GM12878 (cell line): ENCODE measurements around the gene SQSTM1. TPM values are rescaled to one million over a fixed set of nuclear protein-coding genes. Genes with fewer than 3 reads are reported as not detected.

Experiments
- ATAC-seq: fragments of 200-7000 bp; cut with Tn5 transposase; 3 replicates; pipeline ENCODE4 v1.9.1; 2020; ENCODE audit warnings: mild to moderate bottlenecking, moderate library complexity
- BruUV-seq: library from RNA; stranded (reverse); fragments of 400-500 nt; replicated peaks from 2 replicates; lab custom pipeline; 2021; lab: Mats Ljungman, UMichigan
- CTCF ChIA-PET: fragments of 300-600 bp; sonication (Branson Sonifier 250); formaldehyde crosslinking; extraction: SDS; loops from one replicate; lab custom pipeline; 2021; ENCODE audit warnings: inconsistent platforms; lab: Yijun Ruan, JAX
- POLR2A ChIA-PET: fragments of 350-600 bp; formaldehyde crosslinking; extraction: SDS; loops from one replicate; lab custom pipeline; 2021; ENCODE audit warnings: inconsistent platforms; lab: Charles Lee
- RAD21 ChIA-PET: fragments of 300-600 bp; sonication (Branson Sonifier 250); formaldehyde crosslinking; loops from one replicate; lab custom pipeline; 2023; ENCODE audit warnings: antibody characterized with exemption; ENCODE audit not compliant: unreplicated experiment; lab: Charles Lee
- SMC1A ChIA-PET: fragments of 300-600 bp; sonication (Branson Sonifier 250); formaldehyde crosslinking; loops from one replicate; lab custom pipeline; 2023; ENCODE audit not compliant: unreplicated experiment, uncharacterized antibody; lab: Charles Lee
- DNase-seq: peaks from one replicate; pipeline ENCODE4 v3.0.0-alpha.2; 2011; ENCODE audit warnings: low read depth, low spot score
- FAIRE-seq: peaks from 3 replicates; lab custom pipeline; 2011; peaks lifted over from hg19 to GRCh38; lab: Jason Lieb, UNC
- H2AFZ ChIP-seq: 2 replicates; pipeline ENCODE4 v1.6.0; 2011; ENCODE audit warnings: low read depth, low read length, control low read depth; ENCODE audit not compliant: control insufficient read depth
- H3K27ac ChIP-seq: 2 replicates; pipeline ENCODE4 v1.5.1; 2011; ENCODE audit warnings: control low read depth; ENCODE audit not compliant: control insufficient read depth, insufficient read depth
- H3K27me3 ChIP-seq, 2 experiments: replicated peaks in 1 of 2; 2 replicates each; pipeline versions ENCODE4 v1.6.0 to v1.6.1; 2011; ENCODE audit warnings: low read length in 1 of 2; ENCODE audit not compliant: control insufficient read depth in 2 of 2, insufficient read depth in 2 of 2
- H3K36me3 ChIP-seq, 2 experiments: 2 replicates each; pipeline ENCODE4 v1.5.1; 2011; ENCODE audit warnings: low read length in 1 of 2; ENCODE audit not compliant: control insufficient read depth in 2 of 2, insufficient read depth in 2 of 2
- H3K4me1 ChIP-seq: 2 replicates; pipeline ENCODE4 v1.6.1; 2011; ENCODE audit warnings: mild to moderate bottlenecking, low read length, moderate library complexity, mixed read lengths; ENCODE audit not compliant: control insufficient read depth, insufficient read depth
- H3K4me2 ChIP-seq: 2 replicates; pipeline ENCODE4 v1.6.0; 2011; ENCODE audit warnings: control low read depth; ENCODE audit not compliant: control insufficient read depth, insufficient read depth
- H3K4me3 ChIP-seq: fragments of 200-600 bp; sonication (generic); 2 replicates; pipeline ENCODE4 v1.5.1; 2016
- H3K79me2 ChIP-seq: 2 replicates; pipeline ENCODE4 v1.6.0; 2011; ENCODE audit warnings: low read length; ENCODE audit not compliant: control insufficient read depth, insufficient read depth
- H3K9ac ChIP-seq: 2 replicates; pipeline ENCODE4 v1.8.0; 2011; ENCODE audit warnings: low read length, control low read depth, mixed read lengths; ENCODE audit not compliant: control insufficient read depth, insufficient read depth
- H3K9me3 ChIP-seq: replicated peaks from 3 replicates; pipeline ENCODE4 v1.5.1; 2011; ENCODE audit warnings: mild to moderate bottlenecking, low read length; ENCODE audit not compliant: control insufficient read depth, insufficient read depth
- H4K20me1 ChIP-seq: 2 replicates; pipeline ENCODE4 v1.6.0; 2011; ENCODE audit not compliant: control insufficient read depth, insufficient read depth
- KAT2A ChIP-seq: conservative IDR thresholded peaks from 2 replicates; pipeline ENCODE4 v1.6.1; 2011; ENCODE audit warnings: low read depth, low read length; ENCODE audit not compliant: control insufficient read depth
- KLF5 ChIP-seq: fragments of 450-650 bp; IDR thresholded peaks from 2 replicates; pipeline ENCODE4 v1.6.1; 2014; ENCODE audit warnings: mild to moderate bottlenecking; ENCODE audit not compliant: partially characterized antibody
- LARP7 ChIP-seq: fragments of 450-650 bp; IDR thresholded peaks from 2 replicates; pipeline ENCODE4 v1.6.1; 2017; ENCODE audit warnings: mild to moderate bottlenecking
- RB1 ChIP-seq: fragments of 450-650 bp; formaldehyde crosslinking; IDR thresholded peaks from 2 replicates; pipeline ENCODE4 v1.6.1; 2017; ENCODE audit warnings: mild to moderate bottlenecking, borderline replicate concordance
- SP1 ChIP-seq: IDR thresholded peaks from one replicate; pipeline ENCODE4 v1.6.1; 2011; ENCODE audit warnings: low read depth, low read length
- WGBS: methylation state at CpG from one replicate; pipeline ENCODE4 v1.1.6; 2016; ENCODE audit warnings: low lambda C conversion rate; ENCODE audit not compliant: insufficient replicate concordance, insufficient coverage; ENCODE audit errors: missing lambda C conversion rate; 5-methylcytosine and 5-hydroxymethylcytosine counted together
- in situ Hi-C: fragments of 300-500 bp; cut with MboI; formaldehyde crosslinking; loops from 9 replicates; pipeline ENCODE4 v1.14.3; 2018; ENCODE audit warnings: mixed read lengths
- intact Hi-C: fragments of 100-400 bp; cut with micrococcal nuclease; formaldehyde crosslinking; loops from one replicate; pipeline ENCODE4 v1.14.2; 2022; ENCODE audit not compliant: unreplicated experiment
- polyA plus RNA-seq, 11 experiments: library from polyadenylated mRNA; depleted of rRNA in 4 of 11; unstranded in 6 of 11; stranded (reverse) in 5 of 11; fragments of >200 nt; fragmentation: Nextera tagmentation in 4 of 11; fragmentation: Illumina TruSeq in 1 of 11; extraction: Ambion mirVana in 4 of 11; extraction: Trizol in 1 of 11; gene quantifications; 1 replicate in 1 of 11; 2 replicates in 10 of 11; pipeline versions ENCODE4 v1.2.1 to v1.2.3, GENCODE V29; 2011 to 2016; ENCODE audit warnings: inconsistent platforms in 2 of 11, missing spikeins in 2 of 11, low read depth in 1 of 11
- total RNA-seq, 4 experiments: library from RNA; depleted of rRNA in 3 of 4; stranded (reverse); fragments of >200 nt in 3 of 4; fragmentation: Illumina TruSeq in 1 of 4; extraction: Trizol in 1 of 4; gene quantifications; 2 replicates each; pipeline versions ENCODE4 v1.2.1 to v1.2.3, GENCODE V29; 2013 to 2021
- TF ChIP-seq, protein P1 (sequence below): fragments of 450-650 bp; formaldehyde crosslinking; IDR thresholded peaks from 2 replicates; pipeline ENCODE4 v1.4.0; 2020; ENCODE audit warnings: mild to moderate bottlenecking, moderate library complexity

The SQSTM1 gene
- total and polyA plus RNA-seq, 10 of the 15 experiments (the other 5 are each of a cell fraction or from before 2014, with no cell fraction given), result 6.3 to 138 (median 62.1) TPM

GRCh38 chr5:179794575-179794974, 26.1 kb upstream of the SQSTM1 start (continued):
- TF ChIP-seq, protein P1, sequence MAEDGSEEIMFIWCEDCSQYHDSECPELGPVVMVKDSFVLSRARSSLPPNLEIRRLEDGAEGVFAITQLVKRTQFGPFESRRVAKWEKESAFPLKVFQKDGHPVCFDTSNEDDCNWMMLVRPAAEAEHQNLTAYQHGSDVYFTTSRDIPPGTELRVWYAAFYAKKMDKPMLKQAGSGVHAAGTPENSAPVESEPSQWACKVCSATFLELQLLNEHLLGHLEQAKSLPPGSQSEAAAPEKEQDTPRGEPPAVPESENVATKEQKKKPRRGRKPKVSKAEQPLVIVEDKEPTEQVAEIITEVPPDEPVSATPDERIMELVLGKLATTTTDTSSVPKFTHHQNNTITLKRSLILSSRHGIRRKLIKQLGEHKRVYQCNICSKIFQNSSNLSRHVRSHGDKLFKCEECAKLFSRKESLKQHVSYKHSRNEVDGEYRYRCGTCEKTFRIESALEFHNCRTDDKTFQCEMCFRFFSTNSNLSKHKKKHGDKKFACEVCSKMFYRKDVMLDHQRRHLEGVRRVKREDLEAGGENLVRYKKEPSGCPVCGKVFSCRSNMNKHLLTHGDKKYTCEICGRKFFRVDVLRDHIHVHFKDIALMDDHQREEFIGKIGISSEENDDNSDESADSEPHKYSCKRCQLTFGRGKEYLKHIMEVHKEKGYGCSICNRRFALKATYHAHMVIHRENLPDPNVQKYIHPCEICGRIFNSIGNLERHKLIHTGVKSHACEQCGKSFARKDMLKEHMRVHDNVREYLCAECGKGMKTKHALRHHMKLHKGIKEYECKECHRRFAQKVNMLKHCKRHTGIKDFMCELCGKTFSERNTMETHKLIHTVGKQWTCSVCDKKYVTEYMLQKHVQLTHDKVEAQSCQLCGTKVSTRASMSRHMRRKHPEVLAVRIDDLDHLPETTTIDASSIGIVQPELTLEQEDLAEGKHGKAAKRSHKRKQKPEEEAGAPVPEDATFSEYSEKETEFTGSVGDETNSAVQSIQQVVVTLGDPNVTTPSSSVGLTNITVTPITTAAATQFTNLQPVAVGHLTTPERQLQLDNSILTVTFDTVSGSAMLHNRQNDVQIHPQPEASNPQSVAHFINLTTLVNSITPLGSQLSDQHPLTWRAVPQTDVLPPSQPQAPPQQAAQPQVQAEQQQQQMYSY, result no peak
- TF ChIP-seq KLF5, result no peak
- TF ChIP-seq SP1, result no peak

DNA sequence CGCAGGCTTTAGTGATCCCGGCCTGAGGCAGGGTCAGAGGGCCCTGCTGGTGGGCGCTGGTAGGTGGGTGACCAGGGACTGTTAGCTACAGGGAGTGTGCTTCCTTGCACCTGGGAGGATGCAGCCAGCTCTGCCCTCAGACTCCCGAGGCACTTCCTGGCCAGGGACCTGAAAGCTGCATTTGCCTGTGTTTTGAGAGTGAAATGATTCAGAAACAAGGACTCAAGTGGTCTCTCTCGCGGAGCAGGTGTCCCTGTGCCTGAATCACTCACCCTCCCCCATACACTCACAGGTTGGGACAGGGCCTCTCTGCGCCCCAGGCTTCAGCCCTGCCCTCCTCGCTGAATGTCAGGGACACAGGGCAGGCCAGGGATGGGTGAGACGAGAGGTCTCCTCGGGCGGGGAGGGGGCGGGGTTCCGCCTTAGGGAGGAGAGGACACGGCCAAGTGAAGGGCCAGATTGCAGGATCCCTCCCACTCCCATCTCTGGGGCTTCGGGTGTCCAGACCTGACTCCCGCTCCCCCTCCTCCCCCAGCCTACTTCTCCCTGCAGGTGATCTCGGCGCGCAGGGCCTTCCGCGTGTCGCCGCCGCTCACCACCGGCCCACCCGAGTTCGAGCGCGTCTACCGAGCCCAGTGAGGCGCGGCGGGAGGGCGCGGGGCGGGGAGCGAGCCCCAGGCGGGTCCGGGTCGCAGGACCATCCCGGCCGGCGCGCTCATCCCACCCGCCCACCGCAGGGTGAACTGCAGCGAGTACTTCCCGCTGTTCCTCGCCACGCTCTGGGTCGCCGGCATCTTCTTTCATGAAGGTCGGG, 25.4 kb upstream of the SQSTM1 start:
- POLR2A ChIA-PET, result interaction anchor here (0.5 to 0.9 kb wide), 4 partner anchors 58 to 83 kb away, joined by 3 to 4 read pairs (median 3); no protein-coding TSS in a partner anchor
- WGBS, result 12% methylated on average over 36 of the region's 53 CpGs
- BruUV-seq, result no TSS peak
- DNase-seq (no peak), FAIRE-seq (no peak), ATAC-seq (peak; percentile 5)
- in situ Hi-C loops, result loop anchor here (25.0 kb wide), 1 partner anchor 292 kb away; no protein-coding TSS in a partner anchor
- Histone ChIP-seq H3K79me2 (no peaks in the 10 kb centered on the region), H3K9ac (peak overlapping the region; percentile 56; the same call in 1 of the 2 replicates), H3K4me3 (peak overlapping the region; percentile 75), H3K27me3 (no peaks in the 10 kb centered on the region), H3K9me3 (no peaks in the 10 kb centered on the region), H2AFZ (peak overlapping the region; percentile 81), H4K20me1 (no peaks in the 10 kb centered on the region), H3K36me3 (peaks cover 0 to 13% of the 10 kb centered on the region in 2 experiments; a peak in 2 of 4 replicates), H3K4me1 (peaks cover 23% of the 10 kb centered on the region), H3K4me2 (peak overlapping the region; percentile 96), H3K27ac (no peak overlapping the region)
- SMC1A ChIA-PET, result interaction anchor here (1.1 to 1.6 kb wide), 2 partner anchors 35 to 117 kb away, joined by 3 read pairs; no protein-coding TSS in a partner anchor
- RAD21 ChIA-PET, result interaction anchor here (0.6 to 2.2 kb wide), 6 partner anchors 10 to 167 kb away, joined by 3 to 8 read pairs (median 4); no protein-coding TSS in a partner anchor
- TF ChIP-seq LARP7 (peak; percentile 5; the same call in 1 of the 2 replicates), RB1 (peak; percentile 15; the same call in 1 of the 2 replicates), KAT2A (no peak)
- intact Hi-C loops, result loop anchor here (5.0 kb wide), 1 partner anchor 33 kb away; no protein-coding TSS in a partner anchor
- CTCF ChIA-PET, result interaction anchor here (1.1 to 2.9 kb wide), 3 partner anchors 33 to 66 kb away, joined by 3 to 14 read pairs (median 3); no protein-coding TSS in a partner anchor
